GM18508 (cell line): ENCODE measurements around the gene TGFBR1.

Experiments used
- ATAC-seq: cut with Tn5 transposase; IDR thresholded peaks from one replicate; pipeline ENCODE4 v1.9.1; 2021; ENCODE audit warnings: moderate number of reproducible peaks; ENCODE audit not compliant: insufficient read depth, unreplicated experiment

The TGFBR1 gene

GRCh38 chr9:99103901-99104458 lies 933 bp upstream of the TGFBR1 start:
- no peak for ATAC-seq

- peak; percentile 36 for ATAC-seq
These were observed 485 bp downstream of the TGFBR1 start for GRCh38 chr9:99105152-99106043.

- no peak for ATAC-seq
These were observed 1.1 kb downstream of the TGFBR1 start for GRCh38 chr9:99106044-99106375.

- no peak for ATAC-seq
These were observed 2.5 kb downstream of the TGFBR1 start for GRCh38 chr9:99107421-99107820.

- no peak for ATAC-seq
These were observed 3.2 kb downstream of the TGFBR1 start for GRCh38 chr9:99108131-99108530.

- no peak for ATAC-seq
These were observed 4.6 kb downstream of the TGFBR1 start for GRCh38 chr9:99109522-99109921.

GRCh38 chr9:99112750-99113413 lies 8.0 kb downstream of the TGFBR1 start:
- no peak for ATAC-seq

GRCh38 chr9:99113414-99114048 lies 8.6 kb downstream of the TGFBR1 start:
- ATAC-seq, result no peak

- ATAC-seq, result no peak
These were observed 9.1 kb downstream of the TGFBR1 start for GRCh38 chr9:99114049-99114440.

GRCh38 chr9:99114846-99115500 lies 10.1 kb downstream of the TGFBR1 start:
- no peak for ATAC-seq

GRCh38 chr9:99116003-99116411 lies 11.1 kb downstream of the TGFBR1 start:
- ATAC-seq, result no peak

GRCh38 chr9:99118782-99119466 lies 14.0 kb downstream of the TGFBR1 start:
- peak; percentile 93 for ATAC-seq

GRCh38 chr9:99119976-99120655 lies 15.2 kb downstream of the TGFBR1 start:
- ATAC-seq, result no peak

- ATAC-seq, result no peak
These were observed 16.7 kb downstream of the TGFBR1 start for GRCh38 chr9:99121604-99122003.

GRCh38 chr9:99124534-99125255 lies 19.8 kb downstream of the TGFBR1 start:
- ATAC-seq, result no peak

- no peak for ATAC-seq
These were observed 20.5 kb downstream of the TGFBR1 start for GRCh38 chr9:99125446-99125845.

GRCh38 chr9:99126312-99126711 lies 21.4 kb downstream of the TGFBR1 start:
- no peak for ATAC-seq

GRCh38 chr9:99127356-99128132 lies 22.6 kb downstream of the TGFBR1 start:
- ATAC-seq, result no peak
